Thyroid gland (tissue), 4 donors: ENCODE measurements around the gene EFCAB6. TPM values are rescaled to one million over a fixed set of nuclear protein-coding genes. Genes with fewer than 3 reads are reported as not detected.

Experiments used
- DNase-seq, 2 donors: peaks; one replicate each; pipeline ENCODE4 v3.0.0-alpha.2; 2019
- H3K27ac ChIP-seq, 3 donors: fragments of 200-600 bp; sonication (generic); 1 replicate in 2 of 3; 2 replicates in 1 of 3; pipeline ENCODE4 v1.5.1; 2016 to 2019; ENCODE audit warnings: mild to moderate bottlenecking in 1 of 3, moderate library complexity in 1 of 3
- H3K27me3 ChIP-seq: fragments of 200-600 bp; sonication (generic); one replicate; pipeline ENCODE4 v1.5.1; 2019
- H3K36me3 ChIP-seq, 2 donors: fragments of 200-600 bp; sonication (generic); one replicate each; pipeline ENCODE4 v1.5.1; 2016 to 2019
- H3K4me1 ChIP-seq, 2 donors: fragments of 200-600 bp; sonication (generic); one replicate each; pipeline ENCODE4 v1.5.1; 2017 to 2019
- H3K4me3 ChIP-seq, 3 donors: fragments of 200-600 bp; sonication (generic); replicated peaks in 1 of 3; 1 replicate in 2 of 3; 2 replicates in 1 of 3; pipeline ENCODE4 v1.5.1; 2016; ENCODE audit warnings: mild to moderate bottlenecking in 1 of 3
- H3K9me3 ChIP-seq: fragments of 200-600 bp; sonication (generic); one replicate; pipeline ENCODE4 v1.5.1; 2017
- POLR2A ChIP-seq, 2 donors: fragments of 450-650 bp; IDR thresholded peaks; one replicate each; pipeline ENCODE4 v1.6.1; 2017; ENCODE audit warnings: antibody characterized with exemption in 2 of 2, mild to moderate bottlenecking in 2 of 2, moderate library complexity in 1 of 2
- WGBS, 2 donors: methylation state at CpG; one replicate each; pipeline ENCODE4 v1.1.5; 2017; 5-methylcytosine and 5-hydroxymethylcytosine counted together
- intact Hi-C: fragments of 100-400 bp; cut with DNase I; formaldehyde crosslinking; loops from one replicate; pipeline ENCODE4 v1.15.1; 2023
- total RNA-seq, 4 donors: library from RNA; depleted of rRNA; stranded (reverse); fragments of >200 nt; gene quantifications; one replicate each; pipeline ENCODE4 v1.2.3, GENCODE V29; 2016
- TF ChIP-seq, protein P1 (sequence below), 6 experiments: fragments of 200-600 bp in 3 of 6; fragments of 450-650 bp in 3 of 6; sonication (generic) in 3 of 6; IDR thresholded peaks; one replicate each; pipeline ENCODE4 v1.5.1; 2016 to 2019; ENCODE audit warnings: antibody characterized with exemption in 6 of 6, mild to moderate bottlenecking in 2 of 6, inconsistent platforms in 1 of 6, moderate library complexity in 1 of 6

The EFCAB6 gene
- total RNA-seq, 4 donors from 2014 or later = 10.9 to 26.1 (median 14.1) TPM

DNA sequence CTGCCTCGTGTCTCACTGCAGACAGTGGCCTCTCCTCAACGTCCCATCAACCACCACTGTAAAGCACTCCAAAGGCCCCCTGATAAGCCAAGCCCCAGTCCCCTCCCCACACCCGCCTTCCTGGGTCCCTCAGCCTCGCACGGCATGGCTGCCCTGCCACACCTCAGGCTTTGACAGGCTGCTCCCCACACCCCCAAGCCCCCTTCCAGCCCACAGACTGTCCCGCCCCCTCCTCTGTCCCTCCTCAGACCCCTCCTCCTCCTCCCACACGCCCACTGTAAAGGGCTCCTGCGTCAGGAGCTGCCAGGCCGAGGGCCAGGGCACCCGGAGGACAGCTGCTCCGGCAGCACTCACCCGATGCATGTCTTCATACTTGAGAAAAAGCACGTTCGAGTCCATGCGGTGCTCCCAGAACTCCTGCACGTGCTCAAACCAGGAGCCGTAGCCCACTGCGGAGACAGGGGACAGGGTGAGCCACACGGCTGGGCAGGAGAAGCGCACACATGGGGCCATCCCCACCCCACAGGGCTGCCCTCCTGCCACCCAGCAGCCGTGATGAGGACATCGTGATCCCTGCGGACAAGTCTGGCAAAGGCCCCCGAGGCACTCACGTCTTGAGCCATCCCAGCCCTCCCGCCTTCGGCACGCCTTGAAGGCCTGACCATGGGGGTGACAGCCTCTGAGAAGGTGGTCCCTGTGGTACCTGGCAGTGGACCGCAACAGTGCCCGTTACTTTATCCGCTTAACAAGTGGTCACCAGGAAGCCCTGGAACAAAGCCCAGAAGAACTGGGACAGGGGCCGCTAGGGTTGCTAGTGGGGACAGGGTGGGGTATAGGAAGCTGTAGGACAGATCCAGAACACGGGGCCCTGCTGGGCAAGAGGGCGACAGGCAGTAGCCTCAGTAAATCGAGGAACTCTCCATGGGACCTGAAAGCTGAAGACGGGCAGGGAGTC is 21.5 kb upstream of the EFCAB6 start:
- intact Hi-C loops = no loop called here
- H3K36me3 ChIP-seq = no peaks in the 10 kb centered on the region
- no peaks in the 10 kb centered on the region for H3K27me3 ChIP-seq
- no peak for DNase-seq
- no peak overlapping the region for H3K27ac ChIP-seq
- H3K4me1 ChIP-seq = peaks cover 0 to 12% of the 10 kb centered on the region in 2 donors
- no peaks in the 10 kb centered on the region for H3K9me3 ChIP-seq
- 76 to 82% methylated on average over 30 to 35 of the region's 36 CpGs for WGBS, 2 donors
- TF ChIP-seq POLR2A (IDR thresholded peaks at IDR 0.05) = no peak
- TF ChIP-seq, protein P1, sequence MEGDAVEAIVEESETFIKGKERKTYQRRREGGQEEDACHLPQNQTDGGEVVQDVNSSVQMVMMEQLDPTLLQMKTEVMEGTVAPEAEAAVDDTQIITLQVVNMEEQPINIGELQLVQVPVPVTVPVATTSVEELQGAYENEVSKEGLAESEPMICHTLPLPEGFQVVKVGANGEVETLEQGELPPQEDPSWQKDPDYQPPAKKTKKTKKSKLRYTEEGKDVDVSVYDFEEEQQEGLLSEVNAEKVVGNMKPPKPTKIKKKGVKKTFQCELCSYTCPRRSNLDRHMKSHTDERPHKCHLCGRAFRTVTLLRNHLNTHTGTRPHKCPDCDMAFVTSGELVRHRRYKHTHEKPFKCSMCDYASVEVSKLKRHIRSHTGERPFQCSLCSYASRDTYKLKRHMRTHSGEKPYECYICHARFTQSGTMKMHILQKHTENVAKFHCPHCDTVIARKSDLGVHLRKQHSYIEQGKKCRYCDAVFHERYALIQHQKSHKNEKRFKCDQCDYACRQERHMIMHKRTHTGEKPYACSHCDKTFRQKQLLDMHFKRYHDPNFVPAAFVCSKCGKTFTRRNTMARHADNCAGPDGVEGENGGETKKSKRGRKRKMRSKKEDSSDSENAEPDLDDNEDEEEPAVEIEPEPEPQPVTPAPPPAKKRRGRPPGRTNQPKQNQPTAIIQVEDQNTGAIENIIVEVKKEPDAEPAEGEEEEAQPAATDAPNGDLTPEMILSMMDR (IDR thresholded peaks at IDR 0.05) = no peak
- H3K4me3 ChIP-seq = no peak overlapping the region

GRCh38 chr22:43832393-43833265 is 20.5 kb upstream of the EFCAB6 start:
- Histone ChIP-seq H3K36me3 (no peaks in the 10 kb centered on the region), H3K4me3 (no peak overlapping the region), H3K9me3 (no peaks in the 10 kb centered on the region), H3K4me1 (peaks cover 0 to 12% of the 10 kb centered on the region in 2 donors), H3K27ac (no peak overlapping the region), H3K27me3 (no peaks in the 10 kb centered on the region)
- intact Hi-C loops = no loop called here
- no peak for DNase-seq
- no peak for TF ChIP-seq POLR2A (IDR thresholded peaks at IDR 0.05)
- TF ChIP-seq, protein P1 (IDR thresholded peaks at IDR 0.05) = no peak
- WGBS, 2 donors = 84 to 93% methylated on average over 13 to 18 of the region's 18 CpGs

GRCh38 chr22:43831561-43832392 is 19.7 kb upstream of the EFCAB6 start:
- 95 to 97% methylated on average over 28 to 29 of the region's 33 CpGs for WGBS, 2 donors
- TF ChIP-seq, protein P1 (IDR thresholded peaks at IDR 0.05) = no peak
- no peak for TF ChIP-seq POLR2A (IDR thresholded peaks at IDR 0.05)
- H3K4me3 ChIP-seq = no peak overlapping the region
- DNase-seq = no peak
- H3K9me3 ChIP-seq = no peaks in the 10 kb centered on the region
- no peaks in the 10 kb centered on the region for H3K27me3 ChIP-seq
- H3K36me3 ChIP-seq = no peaks in the 10 kb centered on the region
- peaks cover 0 to 12% of the 10 kb centered on the region in 2 donors for H3K4me1 ChIP-seq
- intact Hi-C loops = no loop called here
- no peak overlapping the region for H3K27ac ChIP-seq

GRCh38 chr22:43830931-43831560 is 18.9 kb upstream of the EFCAB6 start:
- no peaks in the 10 kb centered on the region for H3K36me3 ChIP-seq
- no peaks in the 10 kb centered on the region for H3K27me3 ChIP-seq
- intact Hi-C loops = no loop called here

More at GRCh38 chr22:43830931-43831560, 18.9 kb upstream of the EFCAB6 start:
- no peak for DNase-seq
- Histone ChIP-seq H3K4me1 (peaks cover 0 to 12% of the 10 kb centered on the region in 2 donors), H3K27ac (no peak overlapping the region), H3K4me3 (no peak overlapping the region), H3K9me3 (no peaks in the 10 kb centered on the region)
- 64 to 77% methylated on average over 8 to 12 of the region's 12 CpGs for WGBS, 2 donors
- TF ChIP-seq POLR2A (IDR thresholded peaks at IDR 0.05) = no peak
- TF ChIP-seq, protein P1 (IDR thresholded peaks at IDR 0.05) = no peak
